ENCODE data around the gene SQSTM1.

- no peak for TF ChIP-seq CTCF (conservative IDR thresholded peaks at IDR 0.05; ENCODE audit: low read length)
- no peak for TF ChIP-seq EZH2phosphoT487 (IDR thresholded peaks at IDR 0.05; ENCODE audit: borderline replicate concordance, low read depth, low read length)
Measured at GRCh38 chr5:179805070-179805528, 15.6 kb upstream of the SQSTM1 start.

Measured in OCI-LY7 (cell line).